HG03521 (cell line): ENCODE data around the gene MUC5B.

ENCODE experiments used
- ATAC-seq: cut with Tn5 transposase; IDR thresholded peaks from one replicate; pipeline ENCODE4 v1.9.1; 2021; ENCODE audit warnings: mild to moderate bottlenecking, moderate library complexity; ENCODE audit not compliant: unreplicated experiment

MUC5B gene

DNA sequence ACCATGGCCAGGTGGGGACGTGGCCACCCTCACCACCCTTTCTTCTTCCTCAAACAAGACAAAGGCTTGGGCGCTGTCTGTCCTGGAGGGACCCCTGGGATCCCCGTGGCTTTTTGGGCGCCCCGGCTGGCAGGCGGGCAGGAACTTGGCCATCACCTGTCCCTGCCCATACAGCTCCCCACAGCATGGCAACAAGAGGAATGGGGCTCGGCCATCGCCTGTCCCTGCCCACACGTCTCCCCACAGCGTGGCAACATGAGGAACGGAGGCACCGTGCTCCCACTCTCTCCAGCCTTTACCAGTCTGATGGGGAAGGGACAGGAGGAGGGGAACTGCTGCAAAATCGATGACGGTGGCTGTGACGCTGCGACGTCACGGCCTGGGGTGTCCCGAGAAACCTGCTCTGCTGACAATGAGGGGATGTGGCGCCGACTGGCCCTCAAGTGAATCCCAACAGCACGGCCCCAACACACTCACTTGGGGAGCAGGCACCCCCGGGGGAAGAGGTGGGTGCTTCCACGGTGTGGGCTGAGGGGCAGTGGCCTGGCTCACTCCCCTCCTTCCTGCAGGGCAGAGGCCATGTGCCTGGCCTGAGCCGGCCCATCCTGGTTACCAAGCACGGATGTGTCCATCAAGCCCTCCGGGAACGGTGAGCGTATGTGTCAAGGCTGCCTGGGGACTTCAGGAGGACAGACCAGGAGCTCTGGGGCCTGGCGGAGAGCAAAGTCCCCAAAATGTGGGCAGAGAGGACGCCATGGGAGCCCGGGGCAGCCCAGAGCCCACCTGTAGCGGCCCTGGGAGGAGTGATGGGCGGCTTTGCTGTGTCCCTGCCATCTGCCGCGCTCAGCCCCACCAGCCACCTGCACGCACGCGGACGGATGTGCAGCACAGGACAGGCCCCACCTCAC is 56.2 kb downstream of the MUC5B start:
- no peak for ATAC-seq

DNA sequence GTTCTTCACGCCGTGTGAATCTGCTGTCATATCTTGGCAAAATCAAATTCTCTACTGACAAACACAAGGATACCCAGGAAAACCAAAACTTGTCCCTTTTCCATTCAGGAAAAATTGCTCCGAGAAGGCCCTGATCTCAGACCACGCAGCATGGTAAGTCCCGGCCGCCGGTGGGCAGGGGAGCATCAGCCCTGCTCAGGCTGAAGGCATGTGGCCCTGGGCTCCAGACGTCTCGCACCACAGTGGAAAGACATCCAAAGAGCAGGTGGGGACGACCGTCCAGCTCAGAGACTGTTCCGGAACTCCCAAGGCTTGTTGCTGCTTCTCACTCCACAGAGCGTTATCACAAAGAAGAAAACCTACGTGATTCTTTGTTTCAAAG is 56.8 kb downstream of the MUC5B start:
- no peak for ATAC-seq

DNA sequence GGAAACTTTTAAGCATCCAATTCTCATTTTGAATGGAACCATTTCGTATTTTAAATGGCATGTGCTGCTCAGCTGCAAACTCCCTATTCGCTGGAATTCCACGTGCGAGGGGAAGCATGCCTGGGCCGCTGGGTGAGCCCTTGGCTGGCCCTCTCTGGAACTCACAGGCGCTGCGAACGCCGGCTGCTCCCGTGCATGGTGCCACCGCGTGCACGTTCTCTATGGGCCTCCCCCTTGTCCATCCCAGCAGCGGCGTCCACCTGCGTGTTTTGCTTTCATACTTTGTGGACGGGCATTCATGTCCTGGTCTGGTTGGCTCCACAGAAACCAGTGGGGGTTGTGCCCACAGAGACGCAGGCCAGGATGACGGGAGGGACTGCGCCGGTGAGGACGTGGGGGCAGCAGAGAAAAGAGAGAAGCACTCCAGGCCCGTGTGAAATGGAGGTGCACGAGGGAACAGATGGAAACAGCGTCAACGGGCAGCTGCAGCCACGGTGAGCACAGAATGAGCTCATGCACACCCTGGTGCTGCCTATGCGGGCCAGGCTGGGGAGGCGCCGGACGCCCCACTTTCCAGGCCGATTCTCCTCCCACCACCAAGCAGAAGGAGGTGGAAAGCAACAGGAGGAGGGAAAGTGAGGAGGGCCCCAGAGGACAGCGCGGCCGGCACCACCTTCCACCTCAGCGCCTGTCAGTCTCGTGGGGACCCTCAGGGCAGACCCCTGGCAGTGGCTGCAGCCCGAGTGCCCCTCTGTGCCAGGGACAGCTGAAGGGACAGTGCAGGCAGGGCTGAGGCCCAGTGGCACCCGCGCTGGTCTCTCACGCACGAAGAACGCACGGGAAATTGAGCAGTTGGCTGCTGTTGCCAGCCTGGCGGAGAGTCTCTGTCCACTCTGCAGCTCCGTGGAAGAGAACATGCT is 57.5 kb downstream of the MUC5B start:
- no peak for ATAC-seq

DNA sequence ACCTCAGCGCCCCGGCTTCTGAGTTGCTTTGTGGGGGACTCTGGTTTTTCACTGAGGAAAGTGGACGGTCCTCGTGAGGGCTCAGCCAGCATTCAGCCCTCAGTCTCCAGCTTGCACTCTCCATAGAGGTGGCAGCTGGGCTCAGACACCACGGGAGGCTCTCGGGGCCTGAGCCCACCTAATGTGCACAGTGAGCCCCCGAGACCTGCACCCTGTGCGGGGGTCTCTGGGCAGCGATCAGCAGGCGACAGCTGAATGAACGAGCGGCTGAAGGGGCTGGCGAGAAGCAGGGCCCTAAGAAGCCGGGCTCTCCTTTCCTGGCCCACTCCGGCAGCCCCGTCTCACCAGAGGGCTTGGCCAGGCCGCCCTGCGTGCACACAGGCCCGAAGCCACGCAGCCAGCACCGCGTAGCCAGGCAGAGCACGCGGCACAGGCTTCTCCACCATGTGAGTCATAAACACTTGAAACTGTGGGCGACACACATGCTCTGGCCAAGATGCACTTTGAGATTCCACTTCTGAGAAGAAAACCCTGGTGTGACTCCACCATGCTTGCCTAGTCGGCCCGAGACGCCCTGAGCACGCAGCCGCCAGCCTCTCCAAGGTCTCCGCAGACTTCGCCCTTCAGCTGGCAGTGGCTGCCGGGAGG is 58.6 kb downstream of the MUC5B start:
- ATAC-seq: no peak

DNA sequence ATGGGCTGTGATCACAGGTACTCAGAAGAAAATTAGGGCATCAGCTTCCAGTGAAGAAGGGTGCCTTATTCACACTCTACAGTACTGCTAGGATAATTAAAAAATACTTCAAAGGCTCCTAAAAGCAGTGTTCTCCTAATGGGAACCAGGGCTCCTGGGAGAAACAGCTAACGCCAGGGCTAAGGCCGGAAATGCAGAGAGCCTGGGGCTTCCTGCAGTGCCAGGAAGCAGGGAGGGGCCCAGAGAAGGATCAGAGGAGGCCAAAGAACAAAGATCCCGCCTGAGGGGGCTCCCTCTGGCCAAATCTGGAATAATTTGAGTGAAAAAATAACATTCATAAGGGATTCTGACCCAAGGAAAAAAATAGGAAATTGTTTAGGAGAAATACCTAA is 59.1 kb downstream of the MUC5B start:
- ATAC-seq: no peak

DNA sequence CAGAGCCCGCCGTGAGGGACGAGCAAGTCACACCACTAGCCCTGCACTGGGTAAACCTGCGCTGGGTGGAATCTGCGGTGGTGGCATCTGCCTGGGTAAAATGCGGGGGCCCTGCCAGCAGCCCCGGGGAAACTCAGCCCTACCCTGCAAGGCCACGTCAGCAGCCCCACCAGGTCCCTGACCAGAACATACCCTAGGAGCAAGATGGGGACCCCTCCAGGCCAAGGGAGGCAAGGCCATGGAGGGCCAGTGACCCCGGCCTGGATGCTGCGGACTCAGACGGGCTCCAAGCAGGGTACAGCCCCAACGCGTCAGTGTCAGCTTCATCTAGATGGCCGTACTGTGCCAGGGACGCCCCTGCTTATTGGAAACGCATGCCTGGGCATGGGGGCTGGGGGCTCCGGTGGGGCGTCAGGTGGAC is 60.2 kb downstream of the MUC5B start:
- ATAC-seq: no peak

DNA sequence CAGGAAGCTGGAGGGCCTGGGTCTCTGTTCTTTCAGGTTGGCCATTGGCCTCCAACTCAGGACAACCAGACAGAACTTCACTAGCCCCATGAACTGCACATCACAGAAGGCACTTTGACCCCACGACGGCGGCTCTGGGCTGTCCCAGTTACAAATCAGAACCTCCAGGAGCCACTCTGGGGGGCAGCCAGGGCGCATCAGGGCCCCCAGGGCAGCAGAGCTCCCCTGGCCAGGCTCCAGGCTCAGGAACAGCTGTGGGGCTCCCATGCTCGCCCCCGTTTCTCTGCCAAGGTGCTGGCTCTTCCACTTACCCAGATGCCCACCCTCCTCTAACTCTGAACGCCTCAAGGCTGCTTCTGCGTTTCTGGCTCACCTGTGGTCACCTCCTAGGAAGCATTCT is 61.0 kb downstream of the MUC5B start:
- ATAC-seq: no peak

DNA sequence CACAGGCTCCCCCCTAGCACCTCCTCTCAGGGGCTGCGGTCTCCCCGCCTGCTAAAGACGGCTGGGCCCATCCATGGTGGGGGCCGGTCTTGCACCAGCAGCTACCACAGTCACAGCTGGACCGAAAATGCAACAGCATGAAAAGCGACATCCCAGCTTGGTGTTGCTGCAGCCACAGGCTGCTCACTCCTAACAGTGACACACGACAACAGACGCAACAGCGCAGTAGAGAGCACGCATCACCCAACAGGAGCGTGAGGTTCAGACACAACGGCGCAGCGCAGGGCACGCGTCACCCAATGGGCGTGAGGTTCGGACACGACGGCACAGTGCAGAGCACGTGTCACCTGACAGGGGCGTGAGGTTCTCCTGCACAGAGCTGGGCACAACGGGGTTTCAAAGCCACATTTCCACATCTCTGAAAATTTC is 62.5 kb downstream of the MUC5B start:
- ATAC-seq: no peak

DNA sequence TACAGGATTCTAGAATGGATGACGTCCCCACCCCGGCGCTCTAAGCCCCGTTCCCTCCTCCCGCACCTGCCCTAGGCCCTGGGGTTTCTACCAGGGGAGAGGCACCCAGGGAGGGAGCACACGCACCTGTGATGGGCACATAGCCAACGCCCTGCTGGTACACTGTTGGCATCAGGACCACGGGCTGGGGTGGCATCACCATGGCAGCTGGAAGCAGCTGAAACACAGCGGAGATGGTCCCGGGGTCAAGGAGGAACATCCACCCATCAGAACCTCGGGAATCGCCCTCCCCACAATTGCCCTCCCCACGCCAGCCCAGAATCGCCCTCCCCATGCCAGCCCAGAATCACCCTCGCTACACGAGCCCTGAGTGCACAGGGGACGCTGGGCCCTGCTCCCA is 63.0 kb downstream of the MUC5B start:
- no peak for ATAC-seq

DNA sequence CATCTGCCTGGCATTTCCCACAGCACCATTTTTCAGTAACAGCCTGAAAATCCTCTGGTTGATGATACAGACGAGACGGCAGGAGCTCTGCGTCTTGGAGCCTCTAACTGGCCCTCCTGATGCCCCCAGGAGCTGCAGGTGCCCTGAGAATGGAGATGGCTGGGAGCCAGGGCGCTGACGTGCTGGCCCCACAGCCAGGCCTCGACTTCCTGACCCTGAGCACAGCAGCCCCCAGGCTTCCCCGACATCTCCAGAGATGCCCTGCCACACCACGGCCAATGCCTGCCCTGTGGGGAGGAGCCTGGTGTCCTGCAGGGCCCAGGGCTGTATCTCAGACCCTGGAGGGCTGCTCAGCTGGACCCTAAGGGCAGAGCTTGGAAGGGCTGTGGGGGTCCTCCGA is 65.1 kb downstream of the MUC5B start:
- no peak for ATAC-seq

DNA sequence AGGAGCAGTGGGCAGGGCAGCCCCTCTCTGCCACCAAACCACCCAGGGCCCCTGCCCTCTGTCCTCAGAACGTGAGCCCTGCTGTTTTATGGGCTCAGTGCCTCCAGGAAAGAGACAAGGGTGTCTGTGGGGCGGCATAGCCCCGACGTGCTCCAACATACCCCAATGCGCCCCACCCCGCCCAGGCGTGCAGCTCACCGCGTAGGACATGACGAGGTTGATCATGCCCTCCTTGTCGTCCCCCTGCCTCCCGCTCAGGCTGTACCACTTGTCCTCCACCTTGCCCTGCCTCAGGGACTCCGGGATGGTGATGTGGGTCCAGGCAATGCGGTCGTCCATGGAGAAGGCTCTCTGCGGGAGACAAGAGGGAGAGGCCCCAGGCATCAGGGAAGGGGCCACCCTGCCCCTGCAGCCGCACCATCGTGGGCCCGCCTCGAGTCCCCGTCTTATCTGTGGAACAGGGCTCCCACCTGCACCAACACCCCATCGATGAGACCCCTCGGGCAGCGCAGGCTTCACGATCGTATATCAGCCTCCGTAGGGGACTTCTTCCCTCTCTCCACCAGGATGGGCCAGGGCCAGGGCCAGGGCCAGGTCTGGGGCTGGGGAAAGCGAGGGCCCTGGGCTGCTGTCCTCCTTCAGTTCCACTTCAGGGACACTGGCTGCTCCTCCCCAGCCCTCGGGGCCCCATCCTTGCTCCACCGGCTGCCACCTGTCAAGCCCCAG is 65.7 kb downstream of the MUC5B start:
- ATAC-seq: no peak

DNA sequence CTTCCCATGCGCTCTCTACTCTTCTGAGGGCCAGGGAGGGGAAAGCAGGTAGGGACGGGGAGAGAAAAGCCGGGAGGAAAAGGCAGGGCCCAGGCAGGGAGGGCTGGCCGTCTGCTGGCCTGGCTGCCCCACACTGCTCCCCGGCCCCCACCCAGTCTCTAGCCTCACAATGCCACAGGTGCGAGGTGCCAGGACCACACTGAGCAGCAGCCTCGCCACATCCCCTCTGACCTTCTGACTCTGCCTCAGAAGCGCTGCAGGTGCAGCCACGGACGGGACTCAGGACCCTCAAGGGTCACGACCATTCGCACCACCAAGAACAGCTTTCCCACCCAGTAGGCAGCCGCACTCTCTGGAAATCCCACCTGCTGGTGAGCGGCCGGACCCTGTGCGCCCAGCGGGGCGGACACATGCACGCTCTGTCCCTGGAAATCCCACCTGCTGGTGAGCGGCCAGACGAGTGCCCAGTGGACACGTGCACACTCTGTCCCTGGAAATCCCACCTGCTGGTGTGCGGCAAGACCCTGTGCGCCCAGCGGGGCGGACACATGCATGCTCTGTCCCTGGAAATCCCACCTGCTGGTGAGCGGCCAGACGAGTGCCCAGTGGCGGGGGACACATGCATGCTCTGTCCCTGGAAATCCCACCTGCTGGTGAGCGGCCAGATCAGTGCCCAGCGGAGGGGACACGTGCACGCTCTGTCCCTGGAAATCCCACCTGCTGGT is 66.5 kb downstream of the MUC5B start:
- no peak for ATAC-seq

DNA sequence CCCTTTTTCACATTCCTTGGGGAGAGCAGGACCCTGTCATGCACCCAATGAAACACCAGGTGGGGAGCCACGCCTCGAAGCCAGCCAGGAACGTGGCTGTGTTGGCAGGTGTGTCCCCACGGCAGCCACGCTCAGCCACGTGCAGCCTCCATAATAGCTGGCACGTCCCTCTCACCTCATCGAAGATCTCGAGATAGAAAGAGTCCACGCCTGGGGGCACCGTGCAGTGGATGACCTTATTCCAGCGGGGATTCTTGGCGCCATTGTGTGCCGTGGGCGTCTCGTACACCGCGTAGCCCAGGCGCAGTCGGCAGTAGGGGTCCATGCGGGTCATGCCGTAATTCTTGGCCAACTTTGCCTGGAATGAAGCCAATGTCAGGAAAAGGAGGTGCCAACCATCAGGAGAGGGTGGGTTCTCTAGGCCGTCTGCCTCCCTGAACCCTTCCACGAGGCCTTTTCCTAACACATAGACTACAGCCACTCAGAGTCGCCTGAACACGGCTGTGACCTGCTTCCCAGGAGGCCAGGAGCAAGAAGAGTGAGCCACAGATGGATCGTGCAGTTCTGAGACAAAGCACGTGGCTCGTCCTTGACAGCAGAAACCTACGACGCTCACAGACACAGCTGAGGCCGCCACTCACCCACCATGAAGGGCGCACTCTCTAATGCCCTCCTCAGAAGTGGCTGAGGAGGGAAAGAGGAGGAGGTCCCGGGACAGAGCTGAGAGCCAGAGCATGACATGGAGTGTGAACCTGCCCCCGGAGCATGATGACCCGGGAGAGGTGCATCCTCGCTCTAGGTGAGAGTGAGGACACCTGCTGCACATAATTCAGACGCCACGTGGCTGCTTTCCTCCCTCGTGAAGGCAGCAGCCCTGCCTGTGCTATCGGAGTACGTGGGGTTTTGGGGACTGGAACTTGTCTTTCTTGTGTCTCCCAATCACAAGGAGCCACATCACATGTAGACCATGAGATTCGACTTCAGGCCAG is 67.5 kb downstream of the MUC5B start:
- no peak for ATAC-seq

DNA sequence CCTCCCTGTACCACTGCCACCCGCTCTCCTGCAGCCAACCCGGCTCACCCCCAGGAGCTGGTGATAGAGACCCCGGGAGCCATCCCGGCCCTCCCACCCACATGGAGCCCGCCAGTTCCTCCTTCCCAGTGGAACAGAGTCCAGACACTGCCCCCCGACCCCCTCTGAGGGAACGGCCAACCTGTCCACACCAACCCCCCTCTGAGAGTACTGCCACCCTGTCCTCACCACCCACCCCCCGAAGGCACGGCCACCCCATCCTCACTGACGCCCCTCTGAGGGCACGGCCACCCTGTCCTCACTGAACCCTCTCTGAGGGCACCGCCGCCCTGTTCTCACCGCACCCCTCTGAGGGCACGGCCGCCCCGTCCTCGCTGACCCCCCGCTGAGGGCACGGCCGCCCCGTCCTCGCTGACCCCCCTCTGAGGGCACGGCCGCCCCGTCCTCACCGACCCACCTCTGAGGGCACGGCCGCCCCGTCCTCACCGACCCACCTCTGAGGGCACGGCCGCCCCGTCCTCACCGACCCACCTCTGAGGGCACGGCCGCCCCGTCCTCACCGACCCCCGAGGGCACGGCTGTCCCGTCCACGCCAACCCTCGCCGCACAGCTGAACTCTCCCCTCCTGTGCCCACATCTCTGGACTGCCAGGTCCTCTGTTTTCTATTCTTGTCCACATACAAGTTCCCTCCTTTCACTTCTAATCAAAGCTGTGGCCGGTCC is 68.6 kb downstream of the MUC5B start:
- no peak for ATAC-seq

DNA sequence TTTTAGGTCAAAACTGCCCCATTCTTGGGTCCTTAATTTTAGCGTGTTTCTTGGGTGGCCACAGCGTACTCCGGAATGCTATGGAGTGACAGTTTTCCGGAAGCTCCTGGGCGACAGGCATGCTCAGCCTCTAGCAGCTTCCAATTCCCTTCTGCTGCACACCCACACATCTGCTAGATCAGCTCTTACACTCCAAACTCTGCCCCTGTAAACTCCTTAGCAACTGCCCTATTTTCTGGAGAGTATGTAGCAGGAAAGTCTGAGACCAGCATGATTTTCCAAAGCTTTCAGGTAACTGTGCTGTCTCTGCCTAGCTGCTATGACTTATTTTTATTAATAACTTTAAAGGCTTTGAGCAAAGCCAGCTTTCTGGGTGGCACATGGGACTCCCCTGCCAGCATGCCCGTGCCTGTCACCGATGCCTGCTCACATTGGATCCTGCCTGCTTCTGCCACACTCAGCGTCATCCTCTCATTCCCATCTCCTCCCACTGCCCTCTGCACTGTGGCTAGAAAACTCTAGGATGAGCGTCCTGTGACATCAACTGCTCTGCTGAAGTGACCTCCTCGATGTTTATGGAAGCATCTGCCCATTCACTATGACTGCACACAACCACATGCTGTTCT is 69.3 kb downstream of the MUC5B start:
- ATAC-seq: no peak

DNA sequence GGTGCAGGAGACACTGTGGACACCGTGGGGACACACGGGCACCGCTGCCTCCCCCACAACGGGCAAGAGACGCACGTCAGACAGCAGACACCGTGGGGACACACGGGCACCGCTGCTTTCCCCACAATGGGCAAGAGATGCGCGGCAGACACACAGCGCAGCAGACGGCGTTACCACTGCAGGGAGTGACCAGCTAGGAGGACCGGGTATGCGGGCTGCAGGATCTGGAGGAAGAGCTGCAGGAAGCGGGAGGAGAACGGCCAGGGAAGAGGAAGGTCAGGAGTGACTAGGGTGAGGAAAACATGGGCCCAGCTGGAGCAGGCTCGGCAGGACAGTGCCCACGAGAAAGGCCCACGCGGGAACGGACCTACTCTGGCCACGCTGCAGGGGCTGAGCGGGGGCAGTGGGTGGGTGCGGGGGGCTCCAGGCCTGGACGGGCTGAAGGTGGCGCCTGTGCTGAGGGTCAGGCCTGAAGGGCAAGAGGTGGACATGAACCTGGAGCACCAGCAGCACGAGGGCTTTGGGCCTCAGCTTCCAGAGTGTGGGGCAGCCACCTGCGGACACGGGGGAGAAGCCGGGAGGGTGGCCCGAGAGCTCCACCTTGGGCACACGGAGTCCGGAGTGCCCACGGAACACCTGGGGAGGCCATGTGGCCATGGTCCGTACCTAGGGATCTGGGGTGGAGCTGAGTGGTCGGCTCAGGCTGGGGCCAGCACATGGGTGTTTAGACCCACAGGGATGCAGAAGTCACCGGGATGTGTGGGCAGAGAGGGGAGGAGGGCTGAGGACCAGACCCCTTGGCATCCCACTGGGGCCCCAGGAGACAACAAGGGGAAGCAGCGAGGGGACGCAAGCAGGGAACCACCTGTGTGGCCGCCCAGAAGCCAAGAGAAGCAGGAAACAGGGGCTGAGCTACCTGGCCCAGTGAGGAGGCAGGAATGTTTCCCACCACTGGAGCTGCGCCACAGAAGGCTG is 70.1 kb downstream of the MUC5B start:
- no peak for ATAC-seq

DNA sequence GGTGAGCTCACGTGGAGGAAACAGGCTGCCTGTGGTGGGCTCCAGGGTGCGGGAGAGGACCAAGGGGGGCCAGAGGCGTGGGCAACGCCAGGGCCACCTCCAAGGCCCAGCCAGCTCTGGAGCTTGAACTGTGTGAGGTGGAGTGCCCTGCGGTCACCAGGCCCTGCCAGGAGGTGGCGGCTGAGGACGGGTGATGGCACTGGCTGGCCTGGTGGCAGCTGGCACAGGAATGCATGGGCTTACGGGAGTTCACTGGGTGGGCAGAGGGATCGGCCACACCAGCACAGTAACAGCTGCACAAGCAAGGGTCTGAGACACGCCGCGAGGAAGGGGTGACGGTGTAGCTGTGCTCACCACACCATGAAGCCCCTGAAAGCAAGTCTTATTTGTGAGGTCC is 70.8 kb downstream of the MUC5B start:
- ATAC-seq: no peak
